Measurements from ENCODE around the gene THADA. TPM values are rescaled to one million over a fixed set of nuclear protein-coding genes. Genes with fewer than 3 reads are reported as not detected.
"Not testable (repeated sequence)": the region's sequence is repeated elsewhere in the genome, so short reads cannot be mapped to it uniquely, and the experiment has no call there.

THADA gene
- polyA plus RNA-seq, 3 donors, result 7.3 to 11.2 (median 9.7) TPM

- peaks cover 4 to 11% (median 7%) of the 10 kb centered on the region in 7 donors for H3K9me3 Mint-ChIP-seq
- 71% methylated on average over 1 of the region's 2 CpGs for WGBS (ENCODE audit: insufficient coverage)
- H3K27ac ChIP-seq (ENCODE audit: low read depth in 1 of 2, low read length in 2 of 2), result no peak overlapping the region
- intact Hi-C loops (cut with micrococcal nuclease), result no loop called here
- no peaks in the 10 kb centered on the region for H3K4me1 ChIP-seq (ENCODE audit: control insufficient read depth in 1 of 2, insufficient read depth in 2 of 2, low read length in 2 of 2)
- no peaks in the 10 kb centered on the region for H3K27me3 ChIP-seq (ENCODE audit: control insufficient read depth in 2 of 2, insufficient read depth in 2 of 2, low read length in 2 of 2)
- H3K36me3 ChIP-seq (replicated peaks in 1 of 2; ENCODE audit: control insufficient read depth in 1 of 2, insufficient read depth in 2 of 2, low read length in 2 of 2), result peaks cover 58 to 83% of the 10 kb centered on the region in 2 donors
- no peak for DNase-seq
- H3K9ac ChIP-seq (ENCODE audit: insufficient read depth, low read length, poor library complexity, severe bottlenecking), result no peak overlapping the region
- H2AFZ ChIP-seq (ENCODE audit: insufficient read depth, low read depth, low read length, poor library complexity, severe bottlenecking), result no peak overlapping the region
- no peaks in the 10 kb centered on the region for H3K79me2 ChIP-seq (ENCODE audit: insufficient read depth, low read length)
- H3K4me2 ChIP-seq (replicated peaks; ENCODE audit: extremely low read depth, low read length, poor library complexity, severe bottlenecking), result no peak overlapping the region
- H3K36me3 Mint-ChIP-seq, result peaks cover 69 to 77% of the 10 kb centered on the region in 2 donors
- TF ChIP-seq CTCF (IDR thresholded peaks at IDR 0.05), result no peak
- H3K4me3 ChIP-seq (replicated peaks in 1 of 3; ENCODE audit: low read depth in 2 of 3, low read length in 3 of 3), result no peak overlapping the region
- no peaks in the 10 kb centered on the region for H3K27me3 Mint-ChIP-seq (ENCODE audit: low read depth in 3 of 3)
- peaks cover 2% of the 10 kb centered on the region for H3K4me1 Mint-ChIP-seq
- H3K4me3 Mint-ChIP-seq, result no peak overlapping the region
- H3K27ac Mint-ChIP-seq, result no peak overlapping the region
- no peaks in the 10 kb centered on the region for H4K20me1 ChIP-seq (ENCODE audit: insufficient read depth, low read length)
- H3K9me3 ChIP-seq (replicated peaks in 1 of 2; ENCODE audit: control insufficient read depth in 1 of 2, insufficient read depth in 1 of 2, low read length in 2 of 2), result no peaks in the 10 kb centered on the region
Observed at GRCh38 chr2:43551990-43552389, 43.8 kb downstream of the THADA start.

GRCh38 chr2:43548381-43548780, 47.5 kb downstream of the THADA start:
- DNase-seq, result not testable (repeated sequence)
- 100% methylated on average over 4 of the region's 14 CpGs for WGBS (ENCODE audit: insufficient coverage)

More at GRCh38 chr2:43548381-43548780, 47.5 kb downstream of the THADA start:
- not testable (repeated sequence) for H3K4me1 ChIP-seq (ENCODE audit: control insufficient read depth in 1 of 2, insufficient read depth in 2 of 2, low read length in 2 of 2); H3K4me3 Mint-ChIP-seq; H3K27me3 Mint-ChIP-seq (ENCODE audit: low read depth in 3 of 3); H3K4me3 ChIP-seq (replicated peaks in 1 of 3; ENCODE audit: low read depth in 2 of 3, low read length in 3 of 3); H3K4me1 Mint-ChIP-seq; H3K9me3 ChIP-seq (replicated peaks in 1 of 2; ENCODE audit: control insufficient read depth in 1 of 2, insufficient read depth in 1 of 2, low read length in 2 of 2); H3K27me3 ChIP-seq (ENCODE audit: control insufficient read depth in 2 of 2, insufficient read depth in 2 of 2, low read length in 2 of 2); H3K4me2 ChIP-seq (replicated peaks; ENCODE audit: extremely low read depth, low read length, poor library complexity, severe bottlenecking); H3K27ac ChIP-seq (ENCODE audit: low read depth in 1 of 2, low read length in 2 of 2); H3K79me2 ChIP-seq (ENCODE audit: insufficient read depth, low read length); H4K20me1 ChIP-seq (ENCODE audit: insufficient read depth, low read length); H3K27ac Mint-ChIP-seq; H2AFZ ChIP-seq (ENCODE audit: insufficient read depth, low read depth, low read length, poor library complexity, severe bottlenecking); H3K9ac ChIP-seq (ENCODE audit: insufficient read depth, low read length, poor library complexity, severe bottlenecking)
- intact Hi-C loops (cut with micrococcal nuclease), result loop anchor here in 1 of 2 donors (10.0 kb wide), 1 partner anchor 694 kb away; no protein-coding TSS in a partner anchor
- H3K36me3 ChIP-seq (replicated peaks in 1 of 2; ENCODE audit: control insufficient read depth in 1 of 2, insufficient read depth in 2 of 2, low read length in 2 of 2), result peaks cover 37 to 49% of the 10 kb centered on the region in 2 donors
- H3K36me3 Mint-ChIP-seq, result peaks cover 51 to 57% of the 10 kb centered on the region in 2 donors
- H3K9me3 Mint-ChIP-seq, result peaks cover 4 to 11% (median 8%) of the 10 kb centered on the region in 7 donors

Measured in CD14-positive monocyte (primary cell).